ENCODE results near the gene LYZL2.
"Not testable (repeated sequence)": the region's sequence is repeated elsewhere in the genome, so short reads cannot be mapped to it uniquely, and the experiment has no call there.

Gene LYZL2

DNA sequence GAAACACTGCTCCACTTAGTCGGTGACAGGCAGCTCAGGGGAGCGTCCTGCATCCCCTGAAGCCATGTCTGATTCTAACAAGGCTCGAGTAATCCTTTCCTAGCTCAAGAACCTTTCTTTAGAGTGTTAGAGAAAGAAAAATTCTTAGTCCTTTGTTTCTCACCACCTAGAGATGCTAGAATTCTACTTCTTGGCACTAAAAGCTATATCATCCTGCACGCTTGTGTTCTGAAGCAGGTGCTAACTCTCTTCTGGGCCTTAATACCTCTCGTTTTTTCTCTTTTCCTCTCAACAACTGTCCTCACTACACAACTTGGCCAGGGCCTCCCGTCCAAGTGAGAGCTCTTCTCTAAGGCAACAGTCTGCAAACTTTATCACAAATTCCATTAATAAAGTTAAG is at the start of gene LYZL2:
TSS of gene LYZL2 (minus strand) at position 101 of the 400 bp plus-strand sequence. CDS start 2,838 bp downstream, outside the sequence.
- TF ChIP-seq, protein P1, sequence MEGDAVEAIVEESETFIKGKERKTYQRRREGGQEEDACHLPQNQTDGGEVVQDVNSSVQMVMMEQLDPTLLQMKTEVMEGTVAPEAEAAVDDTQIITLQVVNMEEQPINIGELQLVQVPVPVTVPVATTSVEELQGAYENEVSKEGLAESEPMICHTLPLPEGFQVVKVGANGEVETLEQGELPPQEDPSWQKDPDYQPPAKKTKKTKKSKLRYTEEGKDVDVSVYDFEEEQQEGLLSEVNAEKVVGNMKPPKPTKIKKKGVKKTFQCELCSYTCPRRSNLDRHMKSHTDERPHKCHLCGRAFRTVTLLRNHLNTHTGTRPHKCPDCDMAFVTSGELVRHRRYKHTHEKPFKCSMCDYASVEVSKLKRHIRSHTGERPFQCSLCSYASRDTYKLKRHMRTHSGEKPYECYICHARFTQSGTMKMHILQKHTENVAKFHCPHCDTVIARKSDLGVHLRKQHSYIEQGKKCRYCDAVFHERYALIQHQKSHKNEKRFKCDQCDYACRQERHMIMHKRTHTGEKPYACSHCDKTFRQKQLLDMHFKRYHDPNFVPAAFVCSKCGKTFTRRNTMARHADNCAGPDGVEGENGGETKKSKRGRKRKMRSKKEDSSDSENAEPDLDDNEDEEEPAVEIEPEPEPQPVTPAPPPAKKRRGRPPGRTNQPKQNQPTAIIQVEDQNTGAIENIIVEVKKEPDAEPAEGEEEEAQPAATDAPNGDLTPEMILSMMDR (IDR thresholded peaks at IDR 0.05; ENCODE audit: low read depth, low read length): no peak
- DNase-seq (ENCODE audit: extremely low read depth, low read depth): no peak

DNA sequence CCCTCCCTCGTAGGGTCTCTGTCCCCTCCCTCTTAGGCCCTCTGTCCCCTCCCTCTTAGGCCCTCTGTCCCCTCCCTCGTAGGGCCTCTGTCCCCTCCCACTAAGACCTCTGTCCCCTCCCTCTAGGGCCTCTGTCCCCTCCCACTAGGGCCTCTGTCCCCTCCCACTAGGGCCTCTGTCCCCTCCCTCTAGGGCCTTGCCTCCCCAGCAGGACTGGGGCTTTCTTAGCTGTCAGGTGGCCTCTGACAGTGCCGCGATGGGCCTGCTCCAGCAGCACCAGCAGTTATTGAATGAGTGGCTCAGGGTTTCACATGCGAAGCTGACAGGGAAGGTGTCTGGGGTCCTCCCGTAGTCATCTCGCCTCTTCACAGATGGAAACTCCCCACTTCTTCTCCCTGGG is 48.1 kb upstream of the LYZL2 start:
- DNase-seq (ENCODE audit: extremely low read depth, low read depth): not testable (repeated sequence)

DNA sequence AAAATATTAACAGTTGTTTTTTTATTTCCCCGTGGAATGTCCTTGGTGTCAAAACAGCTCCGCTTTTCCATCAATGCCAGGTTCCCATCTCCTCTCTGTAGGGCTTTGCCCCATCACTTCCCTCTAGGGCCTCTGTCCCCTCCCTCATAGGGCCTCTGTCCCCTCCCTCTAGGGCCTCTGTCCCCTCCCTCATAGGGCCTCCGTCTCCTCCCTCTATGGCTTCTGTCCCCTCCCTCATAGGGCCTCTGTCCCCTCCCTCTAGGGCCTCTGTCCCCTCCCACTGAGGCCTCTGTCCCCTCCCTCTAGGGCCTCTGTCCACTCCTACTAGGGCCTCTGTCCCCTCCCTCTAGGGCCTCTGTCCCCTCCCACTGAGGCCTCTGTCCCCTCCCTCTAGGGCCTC is 47.6 kb upstream of the LYZL2 start:
- DNase-seq (ENCODE audit: extremely low read depth, low read depth): not testable (repeated sequence)

DNA sequence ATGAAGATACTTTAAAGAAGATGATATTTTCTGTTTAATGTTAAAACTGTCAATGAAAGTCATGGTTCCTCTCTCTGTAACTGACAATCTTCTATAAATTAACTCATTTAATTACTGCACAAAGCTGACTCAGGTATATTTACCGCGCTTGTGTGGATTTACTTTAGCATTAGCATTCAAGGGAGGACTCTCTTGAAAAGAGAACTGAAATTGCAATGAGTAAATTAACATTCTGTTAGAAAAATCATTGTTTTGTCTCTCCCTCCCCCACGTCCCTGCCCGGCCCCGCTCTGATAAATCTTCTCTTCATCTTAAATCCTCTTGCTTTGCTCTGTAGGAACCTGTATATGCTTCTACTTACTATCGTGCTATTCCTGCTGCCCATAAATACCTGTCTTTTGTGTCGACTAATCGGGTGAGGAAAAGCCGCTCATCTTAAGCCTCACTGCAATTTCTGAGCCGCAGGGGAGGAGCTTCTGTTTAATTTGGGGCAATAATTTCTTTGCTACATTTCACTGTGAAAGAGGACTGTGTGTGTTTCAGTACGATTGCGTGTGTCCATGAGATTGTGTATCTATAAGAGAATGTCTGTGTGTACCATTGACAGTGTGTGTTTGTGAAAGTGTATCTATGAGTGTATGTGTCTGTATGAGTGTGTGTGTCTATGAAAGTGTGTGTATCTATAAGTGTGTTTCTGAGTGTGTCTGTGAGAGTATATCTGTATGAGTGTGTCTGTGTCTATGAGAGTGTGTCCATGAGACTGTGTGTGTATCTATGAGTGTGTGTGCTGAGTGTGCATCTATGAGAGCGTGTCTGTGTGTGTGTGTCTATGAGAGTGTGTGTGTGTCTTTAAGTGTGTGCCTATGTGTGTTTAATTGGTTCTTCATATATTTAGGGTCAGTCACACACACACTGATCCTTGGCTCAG is 46.5 kb upstream of the LYZL2 start:
- no peak for DNase-seq (ENCODE audit: extremely low read depth, low read depth)
- TF ChIP-seq, protein P1 (IDR thresholded peaks at IDR 0.05; ENCODE audit: low read depth, low read length): no peak

DNA sequence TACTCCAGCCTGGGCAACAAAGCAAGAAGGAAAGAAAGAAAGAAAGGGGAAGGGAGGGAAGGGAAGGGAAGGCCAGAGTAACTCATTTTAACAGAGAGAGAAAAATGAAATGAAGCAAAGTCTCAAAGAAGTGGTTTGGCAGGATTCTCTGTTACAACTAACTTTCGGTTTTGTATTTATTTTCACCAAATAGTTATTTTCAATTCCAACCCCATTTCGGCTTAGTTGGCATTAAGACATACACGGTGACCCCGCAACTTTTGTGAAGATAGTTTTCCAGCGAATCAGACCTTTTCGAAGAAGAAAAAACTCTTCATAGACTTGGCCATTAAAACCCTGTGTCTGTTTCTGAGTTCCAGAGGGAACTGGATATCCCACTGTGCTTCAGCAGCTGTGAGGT is 45.2 kb upstream of the LYZL2 start:
- TF ChIP-seq, protein P1 (IDR thresholded peaks at IDR 0.05; ENCODE audit: low read depth, low read length): no peak
- no peak for DNase-seq (ENCODE audit: extremely low read depth, low read depth)

DNA sequence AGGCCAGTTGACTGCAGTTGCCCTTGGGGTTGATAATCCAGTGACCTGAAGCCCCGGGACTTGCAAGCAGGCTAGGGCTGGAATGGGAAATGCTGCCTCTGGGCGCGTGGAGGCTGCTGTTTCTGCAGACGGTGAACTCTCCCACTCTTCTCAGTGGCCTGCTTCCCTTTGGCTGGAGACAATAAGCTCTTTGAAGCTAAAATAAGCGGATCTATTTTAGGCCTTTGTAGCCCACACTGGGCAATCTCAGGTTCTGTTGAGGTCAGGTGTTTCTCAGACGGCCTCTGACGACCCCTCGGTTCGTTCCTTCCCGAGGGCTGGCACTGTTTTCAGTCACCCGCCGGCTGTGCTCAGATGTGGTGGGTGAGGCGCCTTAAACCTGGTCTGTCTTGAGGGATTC is 43.7 kb upstream of the LYZL2 start:
- not testable (repeated sequence) for DNase-seq (ENCODE audit: extremely low read depth, low read depth)

DNA sequence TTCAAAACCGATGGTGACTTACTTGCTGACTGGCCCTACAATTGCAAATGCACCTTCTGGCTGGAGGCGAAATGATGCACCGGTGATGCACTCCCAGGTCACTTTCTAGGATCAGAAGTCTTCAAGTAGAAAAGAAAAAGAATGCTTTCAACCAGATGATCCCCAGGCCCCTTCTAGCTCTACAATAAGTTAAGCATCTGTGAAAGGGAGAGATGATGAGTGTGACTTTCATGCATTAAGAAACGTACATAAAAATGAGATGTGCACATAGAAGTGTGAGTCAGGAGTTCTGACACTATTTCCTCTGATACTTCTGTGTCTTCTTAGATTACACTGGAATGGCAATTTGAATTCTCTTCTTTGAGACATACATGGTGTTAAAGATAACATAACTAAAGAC is 42.8 kb upstream of the LYZL2 start:
- not testable (repeated sequence) for DNase-seq (ENCODE audit: extremely low read depth, low read depth)

DNA sequence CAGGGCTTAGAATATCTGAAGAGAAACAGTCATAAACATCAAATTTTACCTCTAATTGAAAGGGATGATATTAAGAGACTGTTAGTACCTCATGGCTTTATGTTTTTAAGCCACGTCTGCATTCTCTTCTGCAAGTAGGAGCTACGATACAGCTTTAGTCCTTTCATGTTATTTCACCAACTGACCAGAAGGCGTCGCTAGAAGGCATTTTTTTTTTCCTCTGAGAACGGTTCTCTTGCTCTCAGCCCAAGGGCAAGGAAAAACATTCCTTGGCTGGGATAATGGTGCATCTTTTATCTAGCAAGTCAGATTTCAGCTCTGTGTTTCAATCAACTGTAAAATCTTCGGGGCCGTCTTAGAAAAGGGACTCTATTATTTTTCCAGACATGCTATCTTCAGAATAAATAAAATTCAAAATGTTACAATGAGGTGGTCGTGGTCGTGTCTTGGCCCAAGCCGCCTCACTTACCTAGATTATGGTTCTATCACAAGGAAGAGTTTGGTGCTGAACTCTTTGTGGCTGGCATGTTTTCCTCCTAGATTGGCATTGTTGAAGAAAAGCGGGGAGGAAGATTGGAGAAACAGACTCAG is 41.6 kb upstream of the LYZL2 start:
- TF ChIP-seq, protein P1 (IDR thresholded peaks at IDR 0.05; ENCODE audit: low read depth, low read length): peak; percentile 68
- DNase-seq (ENCODE audit: extremely low read depth, low read depth): peak; percentile 59

DNA sequence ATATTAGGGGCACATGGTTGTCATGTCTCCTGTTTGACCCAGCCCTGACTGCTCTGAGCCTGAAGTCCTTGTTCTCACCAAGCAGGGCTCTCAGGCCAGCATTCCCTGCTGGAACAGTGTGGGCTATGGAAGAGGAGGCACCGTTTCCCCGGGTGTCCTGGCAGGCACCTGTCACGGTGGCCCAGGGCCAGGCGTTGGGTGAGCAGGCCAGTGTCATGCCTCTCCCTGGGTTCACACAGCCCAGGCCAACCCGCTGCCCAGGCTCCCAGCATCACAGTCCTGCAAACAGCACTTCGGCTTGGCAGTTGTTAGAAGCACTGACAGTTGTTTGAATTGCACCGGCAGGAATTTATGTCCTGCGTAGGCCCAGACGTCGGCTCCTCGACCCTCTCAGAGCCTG is 38.4 kb upstream of the LYZL2 start:
- not testable (repeated sequence) for DNase-seq (ENCODE audit: extremely low read depth, low read depth)

DNA sequence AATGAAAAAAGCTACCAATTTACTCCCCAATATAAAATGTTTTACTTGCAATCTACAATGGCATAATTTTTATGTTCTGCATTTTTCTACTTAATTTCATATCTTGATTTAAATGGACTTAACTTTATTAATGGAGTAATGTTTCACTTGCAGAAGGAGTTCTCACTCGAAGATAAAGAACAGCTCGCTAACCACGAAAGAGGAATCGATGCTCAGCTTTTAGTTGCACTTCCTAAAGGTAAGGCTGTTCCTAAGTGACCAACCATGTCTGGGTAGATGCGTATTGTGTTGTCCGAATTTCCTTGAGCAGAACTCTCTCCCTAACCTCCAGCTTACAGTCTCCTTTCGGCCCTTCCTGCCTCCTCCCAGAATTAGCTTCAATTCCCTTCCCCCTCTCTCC is 33.9 kb upstream of the LYZL2 start:
- not testable (repeated sequence) for DNase-seq (ENCODE audit: extremely low read depth, low read depth)
